Uterus (tissue), 4 donors: ENCODE measurements around the gene ZDHHC23. TPM values are rescaled to one million over a fixed set of nuclear protein-coding genes. Genes with fewer than 3 reads are reported as not detected.

ENCODE experiments used
- DNase-seq, 2 donors: peaks; one replicate each; pipeline ENCODE4 v3.0.0-alpha.2; 2019 to 2020
- H3K27ac ChIP-seq, 2 donors: fragments of 200-600 bp; sonication (generic); 1 replicate in 1 of 2; 2 replicates in 1 of 2; pipeline ENCODE4 v1.5.1; 2016 to 2018
- H3K27me3 ChIP-seq, 2 donors: fragments of 200-600 bp; sonication (generic); one replicate each; pipeline ENCODE4 v1.5.1; 2018 to 2019; ENCODE audit warnings: control low read depth in 1 of 2
- H3K36me3 ChIP-seq, 2 donors: fragments of 200-600 bp; sonication (generic); one replicate each; pipeline ENCODE4 v1.5.1; 2019; ENCODE audit warnings: control low read depth in 1 of 2
- H3K4me1 ChIP-seq, 2 donors: fragments of 200-600 bp; sonication (generic); one replicate each; pipeline ENCODE4 v1.5.1; 2018 to 2019; ENCODE audit warnings: control low read depth in 1 of 2
- H3K4me3 ChIP-seq, 2 donors: fragments of 200-600 bp; sonication (generic); 1 replicate in 1 of 2; 2 replicates in 1 of 2; pipeline ENCODE4 v1.5.1; 2018 to 2019; ENCODE audit warnings: mild to moderate bottlenecking in 1 of 2
- H3K9me3 ChIP-seq, 2 donors: fragments of 200-600 bp; sonication (generic); one replicate each; pipeline ENCODE4 v1.5.1; 2019; ENCODE audit warnings: control low read depth in 1 of 2
- POLR2A ChIP-seq, 2 donors: fragments of 450-650 bp; IDR thresholded peaks; one replicate each; pipeline ENCODE4 v1.6.1; 2016; ENCODE audit warnings: antibody characterized with exemption in 2 of 2, mild to moderate bottlenecking in 1 of 2, moderate library complexity in 1 of 2
- intact Hi-C: fragments of 100-400 bp; cut with DNase I; formaldehyde crosslinking; loops from one replicate; pipeline ENCODE4 v1.15.1; 2023; ENCODE audit warnings: low total_unique reads
- total RNA-seq, 4 donors: library from RNA; depleted of rRNA in 3 of 4; stranded (reverse); fragments of >200 nt in 3 of 4; gene quantifications; one replicate each; pipeline versions ENCODE4 v1.1.0 to v1.2.4, GENCODE V29; 2014 to 2023
- TF ChIP-seq, protein P1 (sequence below), 4 experiments: fragments of 200-600 bp in 2 of 4; fragments of 450-650 bp in 2 of 4; sonication (generic) in 2 of 4; IDR thresholded peaks; one replicate each; pipeline ENCODE4 v1.5.1; 2016 to 2019; ENCODE audit warnings: antibody characterized with exemption in 4 of 4, mild to moderate bottlenecking in 2 of 4, moderate library complexity in 1 of 4
- donor health status: DM: yes; HTN: yes; CAD: no.

Gene ZDHHC23
- total RNA-seq, 4 donors from 2014 or later = 0.29 to 10.8 (median 4.9) TPM

DNA sequence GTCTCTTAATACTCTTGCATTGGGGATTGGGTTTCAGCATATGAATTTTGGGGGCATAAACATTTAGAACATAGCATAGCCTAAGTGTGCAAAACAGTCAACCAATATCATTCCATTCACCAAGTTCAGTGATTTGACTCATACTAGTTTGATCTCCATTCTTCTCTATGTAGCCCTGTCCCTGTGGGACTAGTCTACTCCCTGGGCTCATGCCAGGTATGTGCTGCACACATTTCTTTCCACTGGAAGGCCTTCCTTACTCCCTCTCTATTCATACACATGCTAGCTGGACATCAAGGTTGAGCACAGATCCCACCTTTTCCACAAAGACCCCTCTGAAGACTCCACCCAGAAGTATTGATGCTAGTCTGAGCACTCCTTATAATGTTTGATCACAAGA is 5.1 kb downstream of the ZDHHC23 start:
- Histone ChIP-seq H3K27me3 (no peaks in the 10 kb centered on the region), H3K27ac (no peak overlapping the region), H3K9me3 (no peaks in the 10 kb centered on the region), H3K4me1 (no peaks in the 10 kb centered on the region), H3K4me3 (no peak overlapping the region), H3K36me3 (no peaks in the 10 kb centered on the region)
- intact Hi-C loops = no loop called here
- TF ChIP-seq POLR2A (IDR thresholded peaks at IDR 0.05) = no peak
- TF ChIP-seq, protein P1, sequence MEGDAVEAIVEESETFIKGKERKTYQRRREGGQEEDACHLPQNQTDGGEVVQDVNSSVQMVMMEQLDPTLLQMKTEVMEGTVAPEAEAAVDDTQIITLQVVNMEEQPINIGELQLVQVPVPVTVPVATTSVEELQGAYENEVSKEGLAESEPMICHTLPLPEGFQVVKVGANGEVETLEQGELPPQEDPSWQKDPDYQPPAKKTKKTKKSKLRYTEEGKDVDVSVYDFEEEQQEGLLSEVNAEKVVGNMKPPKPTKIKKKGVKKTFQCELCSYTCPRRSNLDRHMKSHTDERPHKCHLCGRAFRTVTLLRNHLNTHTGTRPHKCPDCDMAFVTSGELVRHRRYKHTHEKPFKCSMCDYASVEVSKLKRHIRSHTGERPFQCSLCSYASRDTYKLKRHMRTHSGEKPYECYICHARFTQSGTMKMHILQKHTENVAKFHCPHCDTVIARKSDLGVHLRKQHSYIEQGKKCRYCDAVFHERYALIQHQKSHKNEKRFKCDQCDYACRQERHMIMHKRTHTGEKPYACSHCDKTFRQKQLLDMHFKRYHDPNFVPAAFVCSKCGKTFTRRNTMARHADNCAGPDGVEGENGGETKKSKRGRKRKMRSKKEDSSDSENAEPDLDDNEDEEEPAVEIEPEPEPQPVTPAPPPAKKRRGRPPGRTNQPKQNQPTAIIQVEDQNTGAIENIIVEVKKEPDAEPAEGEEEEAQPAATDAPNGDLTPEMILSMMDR (IDR thresholded peaks at IDR 0.05) = no peak
- no peak for DNase-seq

DNA sequence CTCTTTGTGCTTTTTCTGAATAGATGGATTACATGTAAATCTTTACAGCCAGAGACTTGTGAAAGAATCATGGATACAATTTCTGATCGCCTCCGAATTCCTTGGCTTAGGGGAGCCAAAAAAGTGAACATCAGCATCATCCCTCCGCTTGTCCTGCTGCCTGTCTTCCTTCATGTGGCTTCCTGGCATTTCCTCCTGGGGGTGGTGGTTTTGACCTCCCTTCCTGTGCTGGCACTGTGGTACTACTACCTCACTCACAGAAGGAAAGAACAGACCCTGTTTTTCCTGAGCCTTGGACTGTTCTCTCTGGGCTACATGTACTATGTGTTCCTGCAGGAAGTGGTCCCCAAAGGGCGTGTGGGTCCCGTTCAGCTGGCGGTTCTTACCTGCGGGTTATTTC is 5.9 kb downstream of the ZDHHC23 start:
- no peak overlapping the region for H3K4me3 ChIP-seq

DNA sequence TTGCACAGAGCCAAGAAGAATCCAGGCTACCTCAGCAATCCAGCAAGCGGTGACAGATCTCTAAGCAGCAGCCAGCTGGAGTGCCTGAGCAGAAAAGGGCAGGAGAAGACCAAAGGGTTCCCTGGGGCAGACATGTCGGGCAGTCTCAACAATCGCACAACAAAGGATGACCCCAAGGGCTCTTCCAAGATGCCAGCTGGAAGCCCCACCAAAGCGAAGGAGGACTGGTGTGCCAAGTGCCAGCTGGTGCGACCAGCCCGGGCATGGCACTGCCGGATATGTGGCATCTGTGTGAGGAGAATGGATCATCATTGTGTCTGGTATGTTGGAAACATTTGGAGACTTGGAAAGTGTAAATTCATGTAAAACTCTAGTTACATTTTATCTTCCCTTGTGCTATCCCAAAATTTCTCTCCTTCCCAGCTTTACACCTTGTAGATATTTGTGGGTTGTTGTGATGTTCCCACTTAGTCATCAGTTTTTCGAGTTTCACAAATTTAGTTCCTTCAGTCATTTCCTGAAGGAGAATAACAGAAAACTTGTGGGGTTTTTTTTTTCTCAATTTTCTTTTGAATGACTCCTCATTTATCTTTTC is 6.4 kb downstream of the ZDHHC23 start:
- TF ChIP-seq POLR2A (IDR thresholded peaks at IDR 0.05) = no peak
- TF ChIP-seq, protein P1 (IDR thresholded peaks at IDR 0.05) = no peak
- Histone ChIP-seq H3K27me3 (no peaks in the 10 kb centered on the region), H3K4me1 (no peaks in the 10 kb centered on the region), H3K36me3 (no peaks in the 10 kb centered on the region), H3K27ac (no peak overlapping the region), H3K4me3 (no peak overlapping the region), H3K9me3 (no peaks in the 10 kb centered on the region)
- DNase-seq = no peak
- intact Hi-C loops = no loop called here

More for the DNA sequence above, 5.9 kb downstream of the ZDHHC23 start:
- Histone ChIP-seq H3K36me3 (no peaks in the 10 kb centered on the region), H3K9me3 (no peaks in the 10 kb centered on the region), H3K27me3 (no peaks in the 10 kb centered on the region), H3K27ac (no peak overlapping the region), H3K4me1 (no peaks in the 10 kb centered on the region)
- no peak for TF ChIP-seq POLR2A (IDR thresholded peaks at IDR 0.05)
- TF ChIP-seq, protein P1 (IDR thresholded peaks at IDR 0.05) = no peak
- intact Hi-C loops = no loop called here
- no peak for DNase-seq

DNA sequence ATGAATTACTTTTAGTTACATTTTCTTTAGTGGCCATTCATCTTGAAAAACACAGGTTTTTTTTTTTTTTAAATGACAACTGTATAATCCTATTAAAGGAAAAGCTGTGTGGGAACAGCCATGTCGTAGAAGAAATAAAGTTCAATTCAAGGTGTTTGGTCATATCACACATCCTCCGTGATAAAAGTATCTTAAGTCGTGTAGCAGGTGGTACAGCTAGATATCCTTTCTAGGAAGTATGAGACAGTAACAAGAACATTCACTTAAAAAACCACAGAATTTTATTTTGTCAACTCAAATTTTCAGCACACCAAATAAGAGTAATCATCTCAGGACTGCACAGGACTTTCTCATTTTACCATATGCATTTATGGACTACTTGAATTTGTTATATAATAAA is 16.1 kb downstream of the ZDHHC23 start:
- no peaks in the 10 kb centered on the region for H3K36me3 ChIP-seq
- H3K27me3 ChIP-seq = no peaks in the 10 kb centered on the region
- no peaks in the 10 kb centered on the region for H3K4me1 ChIP-seq
- no peak overlapping the region for H3K4me3 ChIP-seq
- no peak for DNase-seq
- no peaks in the 10 kb centered on the region for H3K9me3 ChIP-seq
- TF ChIP-seq, protein P1 (IDR thresholded peaks at IDR 0.05) = no peak
- TF ChIP-seq POLR2A (IDR thresholded peaks at IDR 0.05) = no peak
- intact Hi-C loops = no loop called here
- no peak overlapping the region for H3K27ac ChIP-seq

DNA sequence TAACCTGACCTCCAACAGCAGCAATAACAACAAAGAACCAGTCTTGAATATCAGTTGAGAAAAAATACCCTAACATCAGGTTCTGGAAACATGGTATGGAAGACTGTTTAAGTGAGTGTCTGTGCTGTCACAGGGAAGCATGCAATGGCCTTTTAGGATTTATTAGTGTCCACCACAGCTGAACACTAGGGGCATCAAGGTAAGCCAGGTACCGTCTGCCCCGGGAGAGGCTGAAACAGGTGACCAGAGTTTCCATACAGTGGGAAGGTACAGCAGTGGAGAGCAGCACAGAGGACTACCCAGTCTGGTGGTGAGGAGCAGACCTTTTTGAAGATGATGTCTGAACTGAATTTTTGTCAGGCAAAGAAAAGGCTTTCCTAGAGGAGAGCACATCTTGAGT is 18.4 kb downstream of the ZDHHC23 start:
- Histone ChIP-seq H3K36me3 (no peaks in the 10 kb centered on the region), H3K9me3 (no peaks in the 10 kb centered on the region), H3K27me3 (no peaks in the 10 kb centered on the region), H3K4me1 (no peaks in the 10 kb centered on the region), H3K4me3 (no peak overlapping the region), H3K27ac (no peak overlapping the region)
- intact Hi-C loops = no loop called here
- DNase-seq = no peak
- TF ChIP-seq, protein P1 (IDR thresholded peaks at IDR 0.05) = no peak
- TF ChIP-seq POLR2A (IDR thresholded peaks at IDR 0.05) = no peak
